Measurements from ENCODE around the gene RPSA. TPM values are rescaled to one million over a fixed set of nuclear protein-coding genes. Genes with fewer than 3 reads are reported as not detected.
"Not testable (repeated sequence)": the region's sequence is repeated elsewhere in the genome, so short reads cannot be mapped to it uniquely, and the experiment has no call there.

RPSA gene
- total RNA-seq, 2 donors from 2014 or later: 1,584 to 1,777 TPM

- no peak overlapping the region for H3K9ac ChIP-seq (ENCODE audit: extremely low read depth, low read length, poor library complexity, severe bottlenecking)
- no peak for DNase-seq
- H3K36me3 ChIP-seq (ENCODE audit: control insufficient read depth, insufficient read depth, low read length): no peaks in the 10 kb centered on the region
- no peaks in the 10 kb centered on the region for H3K9me3 ChIP-seq (ENCODE audit: control insufficient read depth, low read length)
- H3K27me3 ChIP-seq (ENCODE audit: control insufficient read depth, insufficient read depth, low read length, poor library complexity, severe bottlenecking): no peaks in the 10 kb centered on the region
- no peak for TF ChIP-seq CTCF (conservative IDR thresholded peaks at IDR 0.05)
- H3K27ac ChIP-seq (ENCODE audit: low read depth, low read length): no peak overlapping the region
- H3K4me3 ChIP-seq (ENCODE audit: low read length): no peak overlapping the region
- H3K9me3 Mint-ChIP-seq: no peaks in the 10 kb centered on the region
- WGBS, 2 experiments (ENCODE audit: insufficient coverage in 1 of 2, insufficient read length in 1 of 2): 88 to 95% methylated on average over 4 to 8 of the region's 8 CpGs
- H3K36me3 Mint-ChIP-seq (ENCODE audit: low read depth): no peaks in the 10 kb centered on the region
- H3K27me3 Mint-ChIP-seq (ENCODE audit: insufficient read depth): peaks cover 3% of the 10 kb centered on the region
- no peak overlapping the region for H3K27ac Mint-ChIP-seq
- no peaks in the 10 kb centered on the region for H3K4me1 ChIP-seq (ENCODE audit: control insufficient read depth, insufficient read depth, low read length)
- H3K4me3 Mint-ChIP-seq: no peak overlapping the region
- no peaks in the 10 kb centered on the region for H3K4me1 Mint-ChIP-seq
Measured at GRCh38 chr3:39361252-39361927, 45.1 kb upstream of the RPSA start.

GRCh38 chr3:39362192-39362591, 44.3 kb upstream of the RPSA start:
- Mint-ChIP-seq H3K27ac (no peak overlapping the region), H3K36me3 (ENCODE audit: low read depth) (no peaks in the 10 kb centered on the region)

GRCh38 chr3:39362812-39363211, 43.7 kb upstream of the RPSA start:
- DNase-seq: no peak
- WGBS, 2 experiments (ENCODE audit: insufficient coverage in 1 of 2, insufficient read length in 1 of 2): 98 to 100% methylated on average over 1 to 2 of the region's 2 CpGs

More at GRCh38 chr3:39362192-39362591, 44.3 kb upstream of the RPSA start:
- Mint-ChIP-seq H3K9me3 (no peaks in the 10 kb centered on the region), H3K4me1 (no peaks in the 10 kb centered on the region), H3K4me3 (no peak overlapping the region), H3K27me3 (ENCODE audit: insufficient read depth) (peaks cover 3% of the 10 kb centered on the region)
- no peak overlapping the region for H3K27ac ChIP-seq (ENCODE audit: low read depth, low read length)
- no peak for DNase-seq
- no peak for TF ChIP-seq CTCF (conservative IDR thresholded peaks at IDR 0.05)
- H3K9ac ChIP-seq (ENCODE audit: extremely low read depth, low read length, poor library complexity, severe bottlenecking): no peak overlapping the region
- H3K36me3 ChIP-seq (ENCODE audit: control insufficient read depth, insufficient read depth, low read length): no peaks in the 10 kb centered on the region
- no peaks in the 10 kb centered on the region for H3K27me3 ChIP-seq (ENCODE audit: control insufficient read depth, insufficient read depth, low read length, poor library complexity, severe bottlenecking)
- no peaks in the 10 kb centered on the region for H3K4me1 ChIP-seq (ENCODE audit: control insufficient read depth, insufficient read depth, low read length)
- H3K9me3 ChIP-seq (ENCODE audit: control insufficient read depth, low read length): no peaks in the 10 kb centered on the region
- WGBS, 2 experiments (ENCODE audit: insufficient coverage in 1 of 2, insufficient read length in 1 of 2): 80 to 89% methylated on average over 2 to 3 of the region's 3 CpGs
- no peak overlapping the region for H3K4me3 ChIP-seq (ENCODE audit: low read length)

GRCh38 chr3:39370450-39370849, 36.1 kb upstream of the RPSA start:
- H3K27me3 ChIP-seq (ENCODE audit: control insufficient read depth, insufficient read depth, low read length, poor library complexity, severe bottlenecking); DNase-seq; H3K27me3 Mint-ChIP-seq (ENCODE audit: insufficient read depth); H3K4me3 ChIP-seq (ENCODE audit: low read length); H3K9me3 ChIP-seq (ENCODE audit: control insufficient read depth, low read length); H3K36me3 Mint-ChIP-seq (ENCODE audit: low read depth); H3K4me3 Mint-ChIP-seq; H3K36me3 ChIP-seq (ENCODE audit: control insufficient read depth, insufficient read depth, low read length); H3K27ac ChIP-seq (ENCODE audit: low read depth, low read length); H3K9ac ChIP-seq (ENCODE audit: extremely low read depth, low read length, poor library complexity, severe bottlenecking); H3K27ac Mint-ChIP-seq; H3K4me1 Mint-ChIP-seq; H3K4me1 ChIP-seq (ENCODE audit: control insufficient read depth, insufficient read depth, low read length): not testable (repeated sequence)
- peaks cover 42% of the 10 kb centered on the region for H3K9me3 Mint-ChIP-seq
- 82 to 89% methylated on average over 2 to 3 of the region's 4 CpGs for WGBS, 2 experiments (ENCODE audit: insufficient coverage in 1 of 2, insufficient read length in 1 of 2)

More at GRCh38 chr3:39362812-39363211, 43.7 kb upstream of the RPSA start:
- Mint-ChIP-seq H3K4me3 (no peak overlapping the region), H3K27me3 (ENCODE audit: insufficient read depth) (peaks cover 3% of the 10 kb centered on the region), H3K4me1 (no peaks in the 10 kb centered on the region), H3K27ac (no peak overlapping the region), H3K36me3 (ENCODE audit: low read depth) (no peaks in the 10 kb centered on the region), H3K9me3 (peaks cover 2% of the 10 kb centered on the region)
- Histone ChIP-seq H3K36me3 (ENCODE audit: control insufficient read depth, insufficient read depth, low read length) (no peaks in the 10 kb centered on the region), H3K27ac (ENCODE audit: low read depth, low read length) (no peak overlapping the region), H3K4me1 (ENCODE audit: control insufficient read depth, insufficient read depth, low read length) (no peaks in the 10 kb centered on the region), H3K9ac (ENCODE audit: extremely low read depth, low read length, poor library complexity, severe bottlenecking) (no peak overlapping the region), H3K27me3 (ENCODE audit: control insufficient read depth, insufficient read depth, low read length, poor library complexity, severe bottlenecking) (no peaks in the 10 kb centered on the region), H3K4me3 (ENCODE audit: low read length) (no peak overlapping the region), H3K9me3 (ENCODE audit: control insufficient read depth, low read length) (no peaks in the 10 kb centered on the region)
- TF ChIP-seq CTCF (conservative IDR thresholded peaks at IDR 0.05): no peak
